Heart right ventricle (tissue), 16 donors: Measurements from ENCODE around the gene SH3BP5L. TPM values are rescaled to one million over a fixed set of nuclear protein-coding genes. Genes with fewer than 3 reads are reported as not detected.

ENCODE experiments used
- ATAC-seq, 8 donors: fragments of 200-7000 bp; cut with Tn5 transposase; one replicate each; pipeline ENCODE4 v1.9.1; 2020; ENCODE audit warnings: mild to moderate bottlenecking in 8 of 8, moderate library complexity in 8 of 8, moderate number of reproducible peaks in 1 of 8
- DNase-seq, 2 donors: peaks; one replicate each; pipeline ENCODE4 v3.0.0-alpha.2; 2020
- H3K27ac ChIP-seq, 10 donors: fragments of 200-600 bp; sonication (generic) in 2 of 10; one replicate each; pipeline versions ENCODE4 v1.5.0 to v1.8.0; 2020 to 2022; ENCODE audit warnings: mild to moderate bottlenecking in 3 of 10
- H3K27me3 ChIP-seq, 7 donors: fragments of 200-600 bp; one replicate each; pipeline ENCODE4 v1.8.0; 2021 to 2022; ENCODE audit warnings: mild to moderate bottlenecking in 2 of 7
- H3K36me3 ChIP-seq, 9 donors: fragments of 200-600 bp; sonication (generic) in 1 of 9; one replicate each; pipeline versions ENCODE4 v1.5.0 to v1.8.0; 2020 to 2022; ENCODE audit warnings: mild to moderate bottlenecking in 2 of 9
- H3K4me1 ChIP-seq, 9 donors: fragments of 200-600 bp; sonication (generic) in 1 of 9; one replicate each; pipeline versions ENCODE4 v1.5.0 to v1.8.0; 2020 to 2022; ENCODE audit warnings: mild to moderate bottlenecking in 4 of 9
- H3K4me3 ChIP-seq, 10 donors: fragments of 200-600 bp; sonication (generic) in 2 of 10; one replicate each; pipeline versions ENCODE4 v1.5.0 to v1.8.0; 2020 to 2022; ENCODE audit warnings: mild to moderate bottlenecking in 7 of 10, moderate library complexity in 2 of 10
- H3K9me3 ChIP-seq, 11 donors: fragments of 200-600 bp in 10 of 11; sonication (generic) in 2 of 11; one replicate each; pipeline versions ENCODE4 v1.5.0 to v1.8.0; 2013 to 2022; ENCODE audit warnings: mild to moderate bottlenecking in 2 of 11, control low read depth in 1 of 11, moderate library complexity in 1 of 11
- WGBS, 2 donors: extraction: QIAGEN DNeasy Blood & Tissue Kit; methylation state at CpG; one replicate each; pipeline ENCODE4 v1.1.7; 2013; ENCODE audit warnings: inconsistent platforms in 1 of 2; 5-methylcytosine and 5-hydroxymethylcytosine counted together
- intact Hi-C, 10 donors: fragments of 100-400 bp; cut with DNase I; formaldehyde crosslinking; loops; one replicate each; pipeline versions ENCODE4 v1.11.1 to v1.14.2; 2022
- polyA plus RNA-seq, 2 donors: library from polyadenylated mRNA; stranded (reverse); fragments of 200-250 nt; gene quantifications; one replicate each; pipeline ENCODE4 v1.2.3, GENCODE V29; 2013
- total RNA-seq, 10 donors: library from RNA; stranded (reverse); fragmentation: NEBNext Ultra II Directional in 3 of 10; extraction: Animal tissue kit (Norgen Biotek cat#: 25700) in 3 of 10; gene quantifications; one replicate each; pipeline versions ENCODE4 v1.2.1 to v1.2.4, GENCODE V29; 2021 to 2023
- TF ChIP-seq, protein P1 (sequence below), 9 donors: fragments of 200-600 bp; sonication (generic) in 2 of 9; IDR thresholded peaks; one replicate each; pipeline versions ENCODE4 v1.5.0 to v1.8.0; 2021 to 2022; ENCODE audit warnings: antibody characterized with exemption in 9 of 9, mild to moderate bottlenecking in 5 of 9, moderate library complexity in 1 of 9
- donor health status: Arrhythmogenic right ventricular cardiomyopathy.
- donor health status: ischemic (EF 13 %, LVEDD 7.1; RV severe dilation, severe dysfunction).
- donor health status: healthy with polysubstance abuse.
- donor health status: DM: no; HTN: yes; CAD: no.
- donor health status: DM: no; HTN: no; CAD: no.
- donor health status: ischemic (EF 25% LVEDD 6.9; RV normal size, moderate dysfunction).
- donor health status: ischemic (EF 25% LVEDD 5.7; RV mildly dilated, moderate dysfunction).
- donor health status: healthy.
- donor health status: DM: yes; HTN: yes; CAD: no.
- donor health status: Ischemic cardiomyopathy.
- donor health status: ischemic (EF 35%, LVEDD 5.7; RV mildly dilated, moderate dysfunction).
- donor health status: nonischemic (EF 11% LVEDD 7.7; RV severe dilation, severe dysfunction).
- donor health status: DM: yes; HTN: yes; CAD: no.
- donor health status: PGD.
- donor health status: ischemic (EF 29% LVEDD 5.4; RV normal size, mild dysfunction).
- donor health status: nonischemic (EF 23%, LVEDD 6.1; RV moderate dilation, normal function).

The SH3BP5L gene
- total and polyA plus RNA-seq, 12 donors, result 14.9 to 30.5 (median 19.0) TPM

DNA sequence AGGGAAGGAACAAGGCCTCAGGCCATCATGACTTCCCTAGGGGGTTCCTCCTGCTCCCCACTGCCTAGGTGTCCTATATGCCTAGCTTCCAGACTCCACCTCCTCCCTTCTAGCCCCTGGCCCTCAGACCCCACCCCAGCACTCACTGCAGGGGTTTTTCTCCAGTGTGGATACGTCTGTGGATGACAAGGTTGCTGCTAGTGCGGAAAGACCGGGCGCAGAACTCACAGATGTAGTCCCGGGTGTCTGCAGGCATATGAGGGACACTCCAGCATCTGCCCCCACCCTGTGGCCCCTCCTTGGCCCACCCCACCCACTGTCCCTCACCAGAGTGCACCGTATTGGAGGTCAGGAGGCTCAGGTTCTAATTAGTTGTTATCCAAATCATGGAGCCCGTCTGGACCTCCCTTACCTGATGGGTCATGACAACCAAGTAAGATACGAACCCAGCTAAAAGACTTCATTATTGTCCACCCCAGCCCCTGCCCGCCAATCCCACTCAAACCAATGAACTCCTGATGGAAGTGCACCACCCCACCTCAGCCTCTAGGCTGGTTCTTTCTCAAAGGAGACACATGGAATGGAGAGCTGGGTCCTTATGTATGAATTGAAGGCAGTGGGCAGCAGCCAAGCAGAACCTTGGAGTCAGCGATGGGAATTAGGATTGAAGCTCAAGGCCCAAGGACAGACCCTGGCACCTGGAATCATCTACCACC lies 25.0 kb upstream of the SH3BP5L start:
- ATAC-seq (peak in 1 of 8 donors; percentile 14), DNase-seq (no peak)
- Histone ChIP-seq H3K27ac (no peak overlapping the region), H3K27me3 (no peaks in the 10 kb centered on the region), H3K4me1 (peaks cover 0 to 8% (median 0%) of the 10 kb centered on the region in 9 donors), H3K9me3 (no peaks in the 10 kb centered on the region), H3K4me3 (no peak overlapping the region), H3K36me3 (peaks cover 0 to 81% (median 45%) of the 10 kb centered on the region in 9 donors)
- WGBS, 2 donors, result 80 to 87% methylated on average over 10 of the region's 10 CpGs
- TF ChIP-seq, protein P1, sequence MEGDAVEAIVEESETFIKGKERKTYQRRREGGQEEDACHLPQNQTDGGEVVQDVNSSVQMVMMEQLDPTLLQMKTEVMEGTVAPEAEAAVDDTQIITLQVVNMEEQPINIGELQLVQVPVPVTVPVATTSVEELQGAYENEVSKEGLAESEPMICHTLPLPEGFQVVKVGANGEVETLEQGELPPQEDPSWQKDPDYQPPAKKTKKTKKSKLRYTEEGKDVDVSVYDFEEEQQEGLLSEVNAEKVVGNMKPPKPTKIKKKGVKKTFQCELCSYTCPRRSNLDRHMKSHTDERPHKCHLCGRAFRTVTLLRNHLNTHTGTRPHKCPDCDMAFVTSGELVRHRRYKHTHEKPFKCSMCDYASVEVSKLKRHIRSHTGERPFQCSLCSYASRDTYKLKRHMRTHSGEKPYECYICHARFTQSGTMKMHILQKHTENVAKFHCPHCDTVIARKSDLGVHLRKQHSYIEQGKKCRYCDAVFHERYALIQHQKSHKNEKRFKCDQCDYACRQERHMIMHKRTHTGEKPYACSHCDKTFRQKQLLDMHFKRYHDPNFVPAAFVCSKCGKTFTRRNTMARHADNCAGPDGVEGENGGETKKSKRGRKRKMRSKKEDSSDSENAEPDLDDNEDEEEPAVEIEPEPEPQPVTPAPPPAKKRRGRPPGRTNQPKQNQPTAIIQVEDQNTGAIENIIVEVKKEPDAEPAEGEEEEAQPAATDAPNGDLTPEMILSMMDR (IDR thresholded peaks at IDR 0.05), result no peak
- intact Hi-C loops, result no loop called here

DNA sequence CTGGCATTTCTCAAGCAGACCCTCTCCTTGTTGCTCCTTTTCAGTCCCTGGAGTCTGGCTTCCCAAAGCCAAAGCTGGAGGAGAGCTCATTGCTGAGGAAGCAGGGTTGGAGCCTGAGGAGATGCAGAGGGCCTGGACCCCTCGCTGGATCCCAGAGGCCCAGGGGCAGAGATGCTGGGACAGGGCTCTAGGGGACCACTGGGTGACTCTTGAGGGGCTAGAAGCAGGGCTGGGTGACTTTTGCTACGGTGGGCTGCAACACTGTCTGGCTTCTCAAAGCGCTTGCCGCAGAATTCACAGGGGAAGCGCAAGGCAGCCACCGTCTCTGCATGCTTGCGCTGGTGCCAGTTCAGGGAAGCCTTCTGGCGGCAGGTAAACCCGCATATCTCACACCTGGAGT lies 24.4 kb upstream of the SH3BP5L start:
- no peaks in the 10 kb centered on the region for H3K27me3 ChIP-seq
- no peak overlapping the region for H3K27ac ChIP-seq
- TF ChIP-seq, protein P1 (IDR thresholded peaks at IDR 0.05), result no peak
- no peaks in the 10 kb centered on the region for H3K9me3 ChIP-seq
- H3K4me1 ChIP-seq, result peaks cover 0 to 8% (median 0%) of the 10 kb centered on the region in 9 donors
- intact Hi-C loops, result no loop called here
- WGBS, 2 donors, result 91 to 95% methylated on average over 9 of the region's 9 CpGs
- H3K36me3 ChIP-seq, result peaks cover 0 to 81% (median 51%) of the 10 kb centered on the region in 9 donors
- ATAC-seq, result peak in 1 of 8 donors; percentile 6
- DNase-seq, result no peak
- no peak overlapping the region for H3K4me3 ChIP-seq

DNA sequence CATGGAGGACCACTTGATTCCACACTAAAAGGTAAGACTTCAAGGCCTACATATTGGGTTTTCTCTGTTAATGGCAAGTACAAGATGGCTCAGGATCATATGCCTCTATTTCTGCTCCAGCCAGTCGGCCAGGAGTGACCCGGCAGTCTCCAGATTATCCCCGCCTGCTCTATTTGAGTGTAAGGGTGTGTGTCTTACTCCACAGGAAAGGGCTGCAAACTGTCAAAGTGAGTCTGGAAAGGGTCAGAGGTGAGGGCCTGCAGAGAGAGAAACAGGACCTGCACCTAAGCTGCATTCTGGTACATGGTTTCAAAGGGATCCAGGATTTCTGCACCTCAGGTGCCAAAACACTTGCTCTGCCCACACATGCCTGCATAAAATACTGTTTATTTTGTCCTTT lies 23.9 kb upstream of the SH3BP5L start:
- Histone ChIP-seq H3K4me1 (peaks cover 0 to 8% (median 0%) of the 10 kb centered on the region in 9 donors), H3K36me3 (peaks cover 0 to 81% (median 56%) of the 10 kb centered on the region in 9 donors), H3K4me3 (no peak overlapping the region), H3K27me3 (no peaks in the 10 kb centered on the region), H3K9me3 (no peaks in the 10 kb centered on the region), H3K27ac (no peak overlapping the region)
- intact Hi-C loops, result no loop called here
- DNase-seq, result no peak
- WGBS, 2 donors, result 69 to 77% methylated on average over 3 of the region's 3 CpGs
- TF ChIP-seq, protein P1 (IDR thresholded peaks at IDR 0.05), result no peak
- ATAC-seq, result no peak

DNA sequence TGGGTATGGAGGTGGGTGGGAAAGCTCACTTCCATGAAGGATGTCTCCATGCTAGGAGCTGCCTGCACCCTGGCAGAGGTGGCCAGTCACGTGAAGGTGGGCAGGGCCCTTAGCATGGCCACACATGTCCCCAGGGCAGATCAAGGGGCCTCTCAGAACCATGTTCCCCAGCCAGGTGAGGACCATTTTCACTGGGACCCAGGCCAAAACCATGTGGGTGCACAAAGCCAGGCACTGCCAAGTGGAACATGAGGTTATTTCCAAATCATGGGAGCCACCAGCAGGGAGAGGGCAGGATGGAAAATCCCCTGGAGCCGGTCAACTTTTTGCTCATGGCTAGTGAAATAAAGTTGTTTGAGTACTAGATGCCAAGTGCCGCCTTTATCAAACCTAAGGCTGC lies 23.4 kb upstream of the SH3BP5L start:
- intact Hi-C loops, result no loop called here
- ATAC-seq (peak in 2 of 8 donors; percentile 10 to 12), DNase-seq (no peak)
- Histone ChIP-seq H3K27me3 (no peaks in the 10 kb centered on the region), H3K4me3 (no peak overlapping the region), H3K36me3 (peaks cover 0 to 82% (median 60%) of the 10 kb centered on the region in 9 donors), H3K27ac (no peak overlapping the region), H3K4me1 (peaks cover 0 to 8% (median 0%) of the 10 kb centered on the region in 9 donors), H3K9me3 (no peaks in the 10 kb centered on the region)
- TF ChIP-seq, protein P1 (IDR thresholded peaks at IDR 0.05), result no peak
- 66 to 83% methylated on average over 3 of the region's 3 CpGs for WGBS, 2 donors
